Thyroid gland (tissue), 4 donors: ENCODE data around the gene GNS.

Experiments
- POLR2A ChIP-seq, 2 donors: fragments of 450-650 bp; IDR thresholded peaks; one replicate each; pipeline ENCODE4 v1.6.1; 2017; ENCODE audit warnings: antibody characterized with exemption in 2 of 2, mild to moderate bottlenecking in 2 of 2, moderate library complexity in 1 of 2
- TF ChIP-seq, protein P1 (sequence below), 6 experiments: fragments of 200-600 bp in 3 of 6; fragments of 450-650 bp in 3 of 6; sonication (generic) in 3 of 6; IDR thresholded peaks; one replicate each; pipeline ENCODE4 v1.5.1; 2016 to 2019; ENCODE audit warnings: antibody characterized with exemption in 6 of 6, mild to moderate bottlenecking in 2 of 6, inconsistent platforms in 1 of 6, moderate library complexity in 1 of 6

DNA sequence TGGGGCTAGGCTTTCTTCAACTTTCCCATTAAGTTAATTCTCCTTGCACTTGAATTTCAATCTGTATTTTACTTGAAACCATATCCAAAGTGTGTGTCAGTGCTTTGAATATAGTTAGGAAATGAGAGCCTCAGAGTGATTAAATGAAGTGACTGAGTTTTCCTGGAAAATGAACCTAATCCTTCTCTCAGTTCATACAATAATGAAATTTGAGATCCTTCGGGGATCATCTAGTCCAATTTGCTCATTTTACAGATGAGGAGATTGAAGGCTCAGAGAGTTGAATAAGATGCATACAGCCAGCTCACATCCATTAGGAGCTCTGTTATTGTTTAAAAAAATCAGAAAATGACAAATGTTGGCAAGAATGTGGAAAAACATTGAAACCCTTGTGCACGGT lies 47.0 kb upstream of the GNS start:
- TF ChIP-seq, protein P1, sequence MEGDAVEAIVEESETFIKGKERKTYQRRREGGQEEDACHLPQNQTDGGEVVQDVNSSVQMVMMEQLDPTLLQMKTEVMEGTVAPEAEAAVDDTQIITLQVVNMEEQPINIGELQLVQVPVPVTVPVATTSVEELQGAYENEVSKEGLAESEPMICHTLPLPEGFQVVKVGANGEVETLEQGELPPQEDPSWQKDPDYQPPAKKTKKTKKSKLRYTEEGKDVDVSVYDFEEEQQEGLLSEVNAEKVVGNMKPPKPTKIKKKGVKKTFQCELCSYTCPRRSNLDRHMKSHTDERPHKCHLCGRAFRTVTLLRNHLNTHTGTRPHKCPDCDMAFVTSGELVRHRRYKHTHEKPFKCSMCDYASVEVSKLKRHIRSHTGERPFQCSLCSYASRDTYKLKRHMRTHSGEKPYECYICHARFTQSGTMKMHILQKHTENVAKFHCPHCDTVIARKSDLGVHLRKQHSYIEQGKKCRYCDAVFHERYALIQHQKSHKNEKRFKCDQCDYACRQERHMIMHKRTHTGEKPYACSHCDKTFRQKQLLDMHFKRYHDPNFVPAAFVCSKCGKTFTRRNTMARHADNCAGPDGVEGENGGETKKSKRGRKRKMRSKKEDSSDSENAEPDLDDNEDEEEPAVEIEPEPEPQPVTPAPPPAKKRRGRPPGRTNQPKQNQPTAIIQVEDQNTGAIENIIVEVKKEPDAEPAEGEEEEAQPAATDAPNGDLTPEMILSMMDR (IDR thresholded peaks at IDR 0.05): no peak
- no peak for TF ChIP-seq POLR2A (IDR thresholded peaks at IDR 0.05)
